H1 (cell line): Measurements from ENCODE around the gene TFR2. TPM values are rescaled to one million over a fixed set of nuclear protein-coding genes. Genes with fewer than 3 reads are reported as not detected.
A peak's percentile ranks its signal among the peaks of the same experiment; 100 is the strongest.

Experiments
- CTCF ChIA-PET: fragments of 300-600 bp; sonication (Branson Sonifier 250); formaldehyde crosslinking; loops from one replicate; lab custom pipeline; 2021; ENCODE audit not compliant: partially characterized antibody; lab: Charles Lee
- POLR2A ChIA-PET: fragments of 300-600 bp; sonication (Branson Sonifier 250); formaldehyde crosslinking; loops from one replicate; lab custom pipeline; 2021; ENCODE audit warnings: inconsistent platforms; ENCODE audit not compliant: partially characterized antibody; lab: Charles Lee
- DNase-seq, 2 experiments: peaks; one replicate each; pipeline versions ENCODE4 v3.0.0 to v3.0.0-alpha.2; 2010 to 2022; ENCODE audit warnings: low spot score in 2 of 2, low read depth in 1 of 2, mixed read lengths in 1 of 2
- FAIRE-seq: peaks from 2 replicates; lab custom pipeline; 2011; peaks lifted over from hg19 to GRCh38; lab: Jason Lieb, UNC
- H2AFZ ChIP-seq: 2 replicates; pipeline ENCODE4 v1.8.1; 2012; ENCODE audit warnings: low read length, inconsistent platforms
- H2AK5ac ChIP-seq: 2 replicates; pipeline ENCODE4 v1.6.1; 2013; ENCODE audit warnings: low read depth, low read length
- H2BK120ac ChIP-seq: replicated peaks from 2 replicates; pipeline ENCODE3; 2013; ENCODE audit warnings: low read depth, low read length, inconsistent platforms
- H2BK12ac ChIP-seq: 2 replicates; pipeline ENCODE4 v1.6.1; 2013; ENCODE audit warnings: low read depth, low read length
- H2BK15ac ChIP-seq: 2 replicates; pipeline ENCODE4 v1.6.1; 2013; ENCODE audit warnings: low read length
- H2BK20ac ChIP-seq: 2 replicates; pipeline ENCODE4 v1.6.1; 2013; ENCODE audit warnings: low read length
- H2BK5ac ChIP-seq: 2 replicates; pipeline ENCODE4 v1.6.1; 2013; ENCODE audit warnings: low read depth, low read length
- H3K14ac ChIP-seq: 2 replicates; pipeline ENCODE4 v1.6.1; 2013; ENCODE audit warnings: inconsistent platforms; ENCODE audit not compliant: insufficient read length
- H3K18ac ChIP-seq: 2 replicates; pipeline ENCODE4 v1.6.1; 2013; ENCODE audit warnings: low read length; ENCODE audit errors: extremely low read depth
- H3K23ac ChIP-seq: 2 replicates; pipeline ENCODE4 v1.6.1; 2013; ENCODE audit warnings: inconsistent platforms; ENCODE audit not compliant: insufficient read length
- H3K23me2 ChIP-seq: 2 replicates; pipeline ENCODE4 v1.6.1; 2013; ENCODE audit warnings: low read depth, low read length
- H3K27ac ChIP-seq: 2 replicates; pipeline ENCODE4 v1.6.1; 2011; ENCODE audit warnings: low read depth, low read length, inconsistent platforms
- H3K27me3 ChIP-seq, 4 experiments: replicated peaks in 1 of 4; 1 replicate in 1 of 4; 2 replicates in 3 of 4; pipeline versions ENCODE4 v1.6.1 to v1.8.1; 2011 to 2013; ENCODE audit warnings: low read length in 3 of 4, mild to moderate bottlenecking in 3 of 4, inconsistent platforms in 2 of 4, mixed read lengths in 2 of 4, moderate library complexity in 1 of 4; ENCODE audit not compliant: control insufficient read depth in 3 of 4, insufficient read depth in 3 of 4; ENCODE audit errors: extremely low read depth in 1 of 4
- H3K36me3 ChIP-seq, 4 experiments: 2 replicates each; pipeline versions ENCODE4 v1.6.1 to v1.8.1; 2011 to 2013; ENCODE audit warnings: mild to moderate bottlenecking in 4 of 4, low read length in 3 of 4, moderate library complexity in 2 of 4, control low read depth in 1 of 4, inconsistent platforms in 1 of 4; ENCODE audit not compliant: insufficient read depth in 4 of 4, control insufficient read depth in 2 of 4
- H3K4ac ChIP-seq: replicated peaks from 2 replicates; pipeline ENCODE3; 2013; ENCODE audit warnings: low read length, low read depth, mixed read lengths, inconsistent platforms; ENCODE audit not compliant: insufficient read length
- H3K4me1 ChIP-seq, 4 experiments: replicated peaks in 1 of 4; 1 replicate in 1 of 4; 2 replicates in 3 of 4; pipeline versions ENCODE4 v1.6.1 to v1.8.1; 2011 to 2013; ENCODE audit warnings: low read length in 3 of 4, inconsistent platforms in 2 of 4, mixed read lengths in 1 of 4; ENCODE audit not compliant: insufficient read depth in 4 of 4, control insufficient read depth in 3 of 4
- H3K4me2 ChIP-seq, 2 experiments: 2 replicates each; pipeline versions ENCODE4 v1.6.1 to v1.8.1; 2011 to 2013; ENCODE audit warnings: low read depth in 2 of 2, low read length in 2 of 2, control low read depth in 1 of 2, inconsistent platforms in 1 of 2, mild to moderate bottlenecking in 1 of 2; ENCODE audit not compliant: insufficient read depth in 1 of 2
- H3K4me3 ChIP-seq, 4 experiments: fragments of 200-600, 300-600 bp in 1 of 4; sonication (generic), shearing (Covaris generic), sonication (Bioruptor Twin) in 1 of 4; 2 replicates each; pipeline versions ENCODE4 v1.5.1 to v1.8.1; 2011 to 2016; ENCODE audit warnings: low read length in 4 of 4, low read depth in 3 of 4, control low read depth in 2 of 4, inconsistent platforms in 2 of 4, mild to moderate bottlenecking in 2 of 4, mixed read lengths in 1 of 4, moderate library complexity in 1 of 4; ENCODE audit not compliant: insufficient read depth in 2 of 4; ENCODE audit errors: extremely low read depth in 1 of 4
- H3K56ac ChIP-seq: replicated peaks from 2 replicates; pipeline ENCODE3; 2013; ENCODE audit warnings: low read depth, mild to moderate bottlenecking, mixed read lengths, low read length, inconsistent platforms; ENCODE audit not compliant: insufficient read length
- H3K79me1 ChIP-seq: 2 replicates; pipeline ENCODE4 v1.6.1; 2013; ENCODE audit warnings: low read depth, low read length, control low read depth
- H3K79me2 ChIP-seq, 2 experiments: 2 replicates each; pipeline versions ENCODE4 v1.6.1 to v1.8.1; 2012 to 2013; ENCODE audit warnings: low read length in 2 of 2, mild to moderate bottlenecking in 2 of 2, inconsistent platforms in 1 of 2; ENCODE audit not compliant: insufficient read depth in 2 of 2, control insufficient read depth in 1 of 2
- H3K9ac ChIP-seq, 4 experiments: replicated peaks in 1 of 4; 1 replicate in 1 of 4; 2 replicates in 3 of 4; pipeline versions ENCODE4 v1.6.1 to v1.8.1; 2011 to 2013; ENCODE audit warnings: low read depth in 3 of 4, low read length in 3 of 4, control low read depth in 2 of 4, mild to moderate bottlenecking in 2 of 4, moderate library complexity in 2 of 4, inconsistent platforms in 1 of 4; ENCODE audit errors: extremely low read depth in 1 of 4
- H3K9me3 ChIP-seq, 2 experiments: 2 replicates each; pipeline versions ENCODE4 v1.6.1 to v1.8.1; 2012 to 2013; ENCODE audit warnings: mild to moderate bottlenecking in 2 of 2, moderate library complexity in 2 of 2, control low read depth in 1 of 2, inconsistent platforms in 1 of 2, low read depth in 1 of 2, low read length in 1 of 2, mixed read lengths in 1 of 2; ENCODE audit not compliant: insufficient read depth in 2 of 2
- H4K20me1 ChIP-seq, 2 experiments: replicated peaks in 1 of 2; 2 replicates each; pipeline versions ENCODE3 to v1.8.1; 2011 to 2013; ENCODE audit warnings: inconsistent platforms in 2 of 2, low read length in 2 of 2, mild to moderate bottlenecking in 1 of 2; ENCODE audit not compliant: insufficient read depth in 2 of 2, control insufficient read depth in 1 of 2
- H4K5ac ChIP-seq: 2 replicates; pipeline ENCODE4 v1.6.1; 2013; ENCODE audit warnings: low read length, low read depth, mixed read lengths, inconsistent platforms; ENCODE audit not compliant: insufficient read length
- H4K8ac ChIP-seq: 2 replicates; pipeline ENCODE4 v1.8.0; 2013; ENCODE audit warnings: mild to moderate bottlenecking, moderate library complexity, low read length, inconsistent platforms; ENCODE audit not compliant: insufficient read depth; ENCODE audit errors: extremely low read depth
- H4K91ac ChIP-seq: replicated peaks from 2 replicates; pipeline ENCODE3; 2013; ENCODE audit warnings: low read length, mixed read lengths, inconsistent platforms; ENCODE audit not compliant: insufficient read length
- BACH1 ChIP-seq: IDR thresholded peaks from 2 replicates; pipeline ENCODE4 v1.6.1; 2012; ENCODE audit warnings: low read length, improper control_type of control experiment
- BRCA1 ChIP-seq: IDR thresholded peaks from 2 replicates; pipeline ENCODE4 v1.6.1; 2012; ENCODE audit warnings: low read depth, low read length, improper control_type of control experiment
- CREB1 ChIP-seq: IDR thresholded peaks from 2 replicates; pipeline ENCODE4 v1.6.1; 2012; ENCODE audit warnings: inconsistent platforms
- EZH2 ChIP-seq: fragments of 200-600 bp; sonication (generic); IDR thresholded peaks from 2 replicates; pipeline ENCODE4 v1.7.1; 2012; ENCODE audit warnings: low read depth, mild to moderate bottlenecking, moderate library complexity, low read length, inconsistent platforms; ENCODE audit not compliant: severe bottlenecking
- GTF2F1 ChIP-seq: IDR thresholded peaks from 2 replicates; pipeline ENCODE4 v1.6.1; 2012; ENCODE audit warnings: low read depth, low read length, improper control_type of control experiment, borderline replicate concordance
- KDM1A ChIP-seq: fragments of 200-600, 300-600 bp; sonication (generic); IDR thresholded peaks from 2 replicates; pipeline ENCODE4 v1.7.1; 2016; ENCODE audit warnings: mild to moderate bottlenecking, low read length, borderline replicate concordance
- RXRA ChIP-seq: IDR thresholded peaks from 2 replicates; pipeline ENCODE4 v1.6.1; 2011; ENCODE audit warnings: low read depth, mild to moderate bottlenecking, low read length, moderate library complexity; ENCODE audit not compliant: insufficient read depth
- WGBS, 2 experiments: shearing (Covaris generic) in 1 of 2; methylation state at CpG; one replicate each; pipeline versions ENCODE4 v1.1.6 to v1.1.7; 2013 to 2015; ENCODE audit warnings: low lambda C conversion rate in 2 of 2, mixed read lengths in 2 of 2, inconsistent platforms in 1 of 2, low coverage in 1 of 2, missing lambda C conversion rate in 1 of 2; ENCODE audit not compliant: insufficient replicate concordance in 2 of 2, insufficient coverage in 1 of 2, insufficient read length in 1 of 2; ENCODE audit errors: extremely low coverage in 1 of 2, missing lambda C conversion rate in 1 of 2; 5-methylcytosine and 5-hydroxymethylcytosine counted together
- polyA plus RNA-seq, 7 experiments: library from polyadenylated mRNA; depleted of rRNA in 3 of 7; stranded (reverse) in 5 of 7; unstranded in 2 of 7; fragments of >200 nt in 5 of 7; fragments of 200-250 nt in 2 of 7; gene quantifications; 1 replicate in 5 of 7; 2 replicates in 1 of 7; 4 replicates in 1 of 7; pipeline versions ENCODE4 v1.2.1 to v1.2.3, GENCODE V29; 2011 to 2013; ENCODE audit warnings: missing spikeins in 2 of 7, mixed read lengths in 2 of 7
- total RNA-seq: library from RNA; stranded (reverse); fragmentation: NEBNext Ultra II Directional; extraction: Animal tissue kit (Norgen Biotek cat#: 25700); gene quantifications from 2 replicates; pipeline ENCODE4 v1.2.1, GENCODE V29; 2021
- TF ChIP-seq, protein P1 (sequence below): IDR thresholded peaks from 2 replicates; pipeline ENCODE4 v1.6.1; 2011; ENCODE audit warnings: low read length, improper control_type of control experiment

The TFR2 gene
- total and polyA plus RNA-seq, 2 of the 8 experiments (the other 6 are each of a cell fraction or from before 2014, with no cell fraction given): 4.6 to 5.7 TPM

DNA sequence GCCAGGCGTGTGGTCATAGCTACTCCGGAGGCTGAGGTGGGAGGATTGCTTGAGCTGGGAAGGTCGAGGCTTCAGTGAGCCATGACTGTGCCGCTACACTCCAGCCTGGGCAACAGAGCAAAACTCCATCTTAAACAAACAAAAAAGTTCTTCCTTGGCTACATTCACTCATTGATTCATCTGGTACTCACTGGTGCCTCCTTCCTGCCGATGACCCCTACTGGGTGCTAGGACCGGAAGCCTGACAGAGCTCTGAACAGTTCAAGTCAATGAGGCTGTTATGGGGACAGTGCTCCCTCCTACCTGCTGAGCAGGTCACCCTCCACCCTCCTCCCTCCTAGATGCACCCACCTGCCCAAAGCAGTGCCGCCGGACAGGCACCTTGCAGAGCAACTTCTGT lies 34.2 kb downstream of the TFR2 start:
- H4K20me1 ChIP-seq: no peaks in the 10 kb centered on the region
- H3K4me3 ChIP-seq: no peak overlapping the region
- H3K79me1 ChIP-seq: no peaks in the 10 kb centered on the region
- H2BK12ac ChIP-seq: no peak overlapping the region
- H3K18ac ChIP-seq: no peak overlapping the region
- TF ChIP-seq BRCA1: no peak
- no peak for TF ChIP-seq GTF2F1
- no peak for TF ChIP-seq EZH2
- TF ChIP-seq BACH1: no peak
- no peak for TF ChIP-seq RXRA
- TF ChIP-seq, protein P1, sequence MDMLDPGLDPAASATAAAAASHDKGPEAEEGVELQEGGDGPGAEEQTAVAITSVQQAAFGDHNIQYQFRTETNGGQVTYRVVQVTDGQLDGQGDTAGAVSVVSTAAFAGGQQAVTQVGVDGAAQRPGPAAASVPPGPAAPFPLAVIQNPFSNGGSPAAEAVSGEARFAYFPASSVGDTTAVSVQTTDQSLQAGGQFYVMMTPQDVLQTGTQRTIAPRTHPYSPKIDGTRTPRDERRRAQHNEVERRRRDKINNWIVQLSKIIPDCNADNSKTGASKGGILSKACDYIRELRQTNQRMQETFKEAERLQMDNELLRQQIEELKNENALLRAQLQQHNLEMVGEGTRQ: no peak
- TF ChIP-seq KDM1A: no peak
- TF ChIP-seq CREB1: no peak
- no peaks in the 10 kb centered on the region for H3K9me3 ChIP-seq
- no peak overlapping the region for H3K23ac ChIP-seq
- H3K4ac ChIP-seq: no peak overlapping the region
- H3K4me2 ChIP-seq: no peak overlapping the region
- no peak for FAIRE-seq
- H2BK15ac ChIP-seq: no peak overlapping the region
- 91% methylated on average over 7 of the region's 8 CpGs; no CpG with 5 or more reads in 1 of the 2 experiments for WGBS, 2 experiments
- H3K14ac ChIP-seq: no peak overlapping the region
- no peak overlapping the region for H2BK120ac ChIP-seq
- peaks cover 0 to 10% (median 4%) of the 10 kb centered on the region in 4 experiments; a peak in 2 of 7 replicates for H3K27me3 ChIP-seq
- no peak overlapping the region for H4K8ac ChIP-seq
- no peak overlapping the region for H3K27ac ChIP-seq
- H3K56ac ChIP-seq: no peak overlapping the region
- peaks cover 0 to 7% (median under 1%) of the 10 kb centered on the region in 4 experiments; a peak in 3 of 8 replicates for H3K36me3 ChIP-seq
- no peak overlapping the region for H4K91ac ChIP-seq
- H3K23me2 ChIP-seq: peaks cover 26% of the 10 kb centered on the region
- 0 out of 2 replicates have a peak overlapping the region, but pooled peaks have one; percentile 24 for H2BK5ac ChIP-seq
- H2AK5ac ChIP-seq: no peak overlapping the region
- H3K9ac ChIP-seq: no peak overlapping the region
- no peaks in the 10 kb centered on the region for H3K79me2 ChIP-seq
- no peak overlapping the region for H4K5ac ChIP-seq
- H2AFZ ChIP-seq: no peak overlapping the region
- no peak overlapping the region for H2BK20ac ChIP-seq
- ChIA-PET POLR2A (interaction anchor here (0.6 to 8.9 kb wide), 5 partner anchors 13 to 413 kb away, joined by 3 to 172 read pairs (median 7); partner anchors contain the start of genes FBXO24, LRCH4 and MUC17), CTCF (interaction anchor here (0.7 to 2.5 kb wide), 6 partner anchors 19 to 118 kb away, joined by 3 to 11 read pairs (median 4); no protein-coding TSS in a partner anchor)
- peaks cover 0 to 19% (median 11%) of the 10 kb centered on the region in 4 experiments; a peak in 6 of 7 replicates for H3K4me1 ChIP-seq
- no peak for DNase-seq
